ENCODE data around the gene BRF1. TPM values are rescaled to one million over a fixed set of nuclear protein-coding genes. Genes with fewer than 3 reads are reported as not detected.

Gene BRF1
- polyA plus RNA-seq, 1 of the 3 experiments (the other 2 are of a cell fraction): 15.7 TPM

DNA sequence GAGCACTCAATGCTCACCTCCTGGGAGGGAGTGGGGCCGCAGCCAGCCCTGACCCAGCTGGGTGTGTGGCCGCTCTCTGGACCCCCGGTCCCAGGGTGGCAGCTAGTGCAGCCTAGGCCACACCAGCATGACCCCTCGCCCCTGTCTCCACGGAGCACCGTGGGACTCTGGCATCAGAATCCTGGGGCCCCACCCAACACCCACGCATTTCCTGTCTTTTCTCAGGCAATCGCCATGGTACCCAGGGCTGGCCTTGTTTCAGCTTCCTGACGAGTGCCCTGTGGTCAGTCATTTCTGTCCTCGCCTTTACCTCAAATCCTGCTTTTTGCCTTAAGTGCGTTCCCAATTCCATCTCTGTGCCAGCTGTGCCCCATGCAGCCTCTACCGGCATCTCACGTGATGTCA is 29.7 kb upstream of the BRF1 start:
- Histone ChIP-seq H3K79me2 (ENCODE audit: insufficient read depth) (peaks cover 33% of the 10 kb centered on the region; the same call in 1 of the 2 replicates), H3K27ac (ENCODE audit: low read depth in 2 of 2, low read length in 1 of 2) (no peak overlapping the region), H3K9ac (no peak overlapping the region), H3K36me3 (replicated peaks in 1 of 2; ENCODE audit: control insufficient read depth in 1 of 2, insufficient read depth in 2 of 2, low read length in 1 of 2) (no peaks in the 10 kb centered on the region), H3K4me3 (ENCODE audit: low read depth in 2 of 2, low read length in 1 of 2) (no peak overlapping the region), H3F3A (replicated peaks; ENCODE audit: insufficient read depth) (no peaks in the 10 kb centered on the region), H3K4me1 (ENCODE audit: control insufficient read depth in 1 of 2, insufficient read depth in 2 of 2, low read depth in 1 of 2, low read length in 1 of 2) (peaks cover 0 to 56% of the 10 kb centered on the region in 2 experiments; a peak in 2 of 4 replicates), H4K20me1 (ENCODE audit: insufficient read depth) (peaks cover 46% of the 10 kb centered on the region), H2AFZ (ENCODE audit: low read depth) (no peak overlapping the region), H3K9me2 (no peaks in the 10 kb centered on the region), H3K9me3 (no peaks in the 10 kb centered on the region), H3K27me3 (ENCODE audit: insufficient read depth) (no peaks in the 10 kb centered on the region), H3K4me2 (peak overlapping the region; percentile 19; the same call in 1 of the 2 replicates)
- WGBS (ENCODE audit: low lambda C conversion rate): 70% methylated on average over 7 of the region's 13 CpGs
- ChIA-PET CTCF (interaction anchor here (0.8 to 1.2 kb wide), 3 partner anchors 9 to 127 kb away, joined by 3 to 4 read pairs (median 3); no protein-coding TSS in a partner anchor), POLR2A (no interaction called here)
- no peak for DNase-seq
- no peak for TF ChIP-seq EZH2phosphoT487 (IDR thresholded peaks at IDR 0.05; ENCODE audit: borderline replicate concordance, low read depth)
- TF ChIP-seq MEF2A (IDR thresholded peaks at IDR 0.05; ENCODE audit: borderline replicate concordance, low read depth): no peak
- no peak for TF ChIP-seq SMC3 (IDR thresholded peaks at IDR 0.05; ENCODE audit: low read depth, low read length)
- TF ChIP-seq, protein P1, sequence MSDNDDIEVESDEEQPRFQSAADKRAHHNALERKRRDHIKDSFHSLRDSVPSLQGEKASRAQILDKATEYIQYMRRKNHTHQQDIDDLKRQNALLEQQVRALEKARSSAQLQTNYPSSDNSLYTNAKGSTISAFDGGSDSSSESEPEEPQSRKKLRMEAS (IDR thresholded peaks at IDR 0.05; ENCODE audit: low read depth): no peak
- TF ChIP-seq FOXM1 (IDR thresholded peaks at IDR 0.05; ENCODE audit: low read depth): no peak
- TF ChIP-seq, protein P2, sequence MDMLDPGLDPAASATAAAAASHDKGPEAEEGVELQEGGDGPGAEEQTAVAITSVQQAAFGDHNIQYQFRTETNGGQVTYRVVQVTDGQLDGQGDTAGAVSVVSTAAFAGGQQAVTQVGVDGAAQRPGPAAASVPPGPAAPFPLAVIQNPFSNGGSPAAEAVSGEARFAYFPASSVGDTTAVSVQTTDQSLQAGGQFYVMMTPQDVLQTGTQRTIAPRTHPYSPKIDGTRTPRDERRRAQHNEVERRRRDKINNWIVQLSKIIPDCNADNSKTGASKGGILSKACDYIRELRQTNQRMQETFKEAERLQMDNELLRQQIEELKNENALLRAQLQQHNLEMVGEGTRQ (IDR thresholded peaks at IDR 0.05; ENCODE audit: borderline replicate concordance, low read depth, low read length): no peak
- TF ChIP-seq, protein P3, sequence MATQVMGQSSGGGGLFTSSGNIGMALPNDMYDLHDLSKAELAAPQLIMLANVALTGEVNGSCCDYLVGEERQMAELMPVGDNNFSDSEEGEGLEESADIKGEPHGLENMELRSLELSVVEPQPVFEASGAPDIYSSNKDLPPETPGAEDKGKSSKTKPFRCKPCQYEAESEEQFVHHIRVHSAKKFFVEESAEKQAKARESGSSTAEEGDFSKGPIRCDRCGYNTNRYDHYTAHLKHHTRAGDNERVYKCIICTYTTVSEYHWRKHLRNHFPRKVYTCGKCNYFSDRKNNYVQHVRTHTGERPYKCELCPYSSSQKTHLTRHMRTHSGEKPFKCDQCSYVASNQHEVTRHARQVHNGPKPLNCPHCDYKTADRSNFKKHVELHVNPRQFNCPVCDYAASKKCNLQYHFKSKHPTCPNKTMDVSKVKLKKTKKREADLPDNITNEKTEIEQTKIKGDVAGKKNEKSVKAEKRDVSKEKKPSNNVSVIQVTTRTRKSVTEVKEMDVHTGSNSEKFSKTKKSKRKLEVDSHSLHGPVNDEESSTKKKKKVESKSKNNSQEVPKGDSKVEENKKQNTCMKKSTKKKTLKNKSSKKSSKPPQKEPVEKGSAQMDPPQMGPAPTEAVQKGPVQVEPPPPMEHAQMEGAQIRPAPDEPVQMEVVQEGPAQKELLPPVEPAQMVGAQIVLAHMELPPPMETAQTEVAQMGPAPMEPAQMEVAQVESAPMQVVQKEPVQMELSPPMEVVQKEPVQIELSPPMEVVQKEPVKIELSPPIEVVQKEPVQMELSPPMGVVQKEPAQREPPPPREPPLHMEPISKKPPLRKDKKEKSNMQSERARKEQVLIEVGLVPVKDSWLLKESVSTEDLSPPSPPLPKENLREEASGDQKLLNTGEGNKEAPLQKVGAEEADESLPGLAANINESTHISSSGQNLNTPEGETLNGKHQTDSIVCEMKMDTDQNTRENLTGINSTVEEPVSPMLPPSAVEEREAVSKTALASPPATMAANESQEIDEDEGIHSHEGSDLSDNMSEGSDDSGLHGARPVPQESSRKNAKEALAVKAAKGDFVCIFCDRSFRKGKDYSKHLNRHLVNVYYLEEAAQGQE (IDR thresholded peaks at IDR 0.05; ENCODE audit: low read depth, low read length): no peak
- TF ChIP-seq GABPA (IDR thresholded peaks at IDR 0.05; ENCODE audit: low read depth): no peak
- TF ChIP-seq TCF12 (IDR thresholded peaks at IDR 0.05): no peak
- no peak for TF ChIP-seq RFX5 (IDR thresholded peaks at IDR 0.05; ENCODE audit: low read length)
- TF ChIP-seq, protein P4, sequence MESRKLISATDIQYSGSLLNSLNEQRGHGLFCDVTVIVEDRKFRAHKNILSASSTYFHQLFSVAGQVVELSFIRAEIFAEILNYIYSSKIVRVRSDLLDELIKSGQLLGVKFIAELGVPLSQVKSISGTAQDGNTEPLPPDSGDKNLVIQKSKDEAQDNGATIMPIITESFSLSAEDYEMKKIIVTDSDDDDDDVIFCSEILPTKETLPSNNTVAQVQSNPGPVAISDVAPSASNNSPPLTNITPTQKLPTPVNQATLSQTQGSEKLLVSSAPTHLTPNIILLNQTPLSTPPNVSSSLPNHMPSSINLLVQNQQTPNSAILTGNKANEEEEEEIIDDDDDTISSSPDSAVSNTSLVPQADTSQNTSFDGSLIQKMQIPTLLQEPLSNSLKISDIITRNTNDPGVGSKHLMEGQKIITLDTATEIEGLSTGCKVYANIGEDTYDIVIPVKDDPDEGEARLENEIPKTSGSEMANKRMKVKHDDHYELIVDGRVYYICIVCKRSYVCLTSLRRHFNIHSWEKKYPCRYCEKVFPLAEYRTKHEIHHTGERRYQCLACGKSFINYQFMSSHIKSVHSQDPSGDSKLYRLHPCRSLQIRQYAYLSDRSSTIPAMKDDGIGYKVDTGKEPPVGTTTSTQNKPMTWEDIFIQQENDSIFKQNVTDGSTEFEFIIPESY (IDR thresholded peaks at IDR 0.05; ENCODE audit: borderline replicate concordance, low read depth): no peak
- no peak for TF ChIP-seq PBX3 (IDR thresholded peaks at IDR 0.05)
- TF ChIP-seq SIN3A (IDR thresholded peaks at IDR 0.05; ENCODE audit: borderline replicate concordance, low read depth, low read length): no peak

Measured in SK-N-SH (cell line).